ENCODE results near the gene RFC3.

Gene RFC3

GRCh38 chr13:33869005-33869404 lies 51.1 kb downstream of the RFC3 start:
- DNase-seq = no peak

GRCh38 chr13:33870046-33870668 lies 52.2 kb downstream of the RFC3 start:
- no peak for DNase-seq

GRCh38 chr13:33871207-33872004 lies 53.5 kb downstream of the RFC3 start:
- DNase-seq = no peak

- DNase-seq = no peak
These were observed 54.0 kb downstream of the RFC3 start for GRCh38 chr13:33872005-33872351.

- DNase-seq = no peak
These were observed 55.4 kb downstream of the RFC3 start for GRCh38 chr13:33873251-33873908.

- DNase-seq = no peak
These were observed 56.9 kb downstream of the RFC3 start for GRCh38 chr13:33874871-33875270.

GRCh38 chr13:33875618-33876401 lies 57.9 kb downstream of the RFC3 start:
- no peak for DNase-seq

GRCh38 chr13:33876716-33877394 lies 58.9 kb downstream of the RFC3 start:
- no peak for DNase-seq

GRCh38 chr13:33879118-33879517 lies 61.2 kb downstream of the RFC3 start:
- no peak for DNase-seq

GRCh38 chr13:33882804-33883203 lies 64.9 kb downstream of the RFC3 start:
- no peak for DNase-seq

- no peak for DNase-seq
These were observed 66.7 kb downstream of the RFC3 start for GRCh38 chr13:33884531-33885220.

Measured in stimulated activated CD4-positive, alpha-beta T cell treated with anti-CD3 and anti-CD28 coated beads, Interleukin-15, amount 100 ng/mL, for 24 hours (primary cell).